GM23338 (cell line): ENCODE measurements around the gene ORC3. TPM values are rescaled to one million over a fixed set of nuclear protein-coding genes. Genes with fewer than 3 reads are reported as not detected.

Experiments used
- ATAC-seq: fragments of 200-7000 bp; cut with Tn5 transposase; 3 replicates; pipeline ENCODE4 v1.9.1; 2020
- DNase-seq: peaks from one replicate; pipeline ENCODE4 v3.0.0-alpha.2; 2015; ENCODE audit warnings: low spot score
- H2AFZ ChIP-seq: fragments of 200-600 bp; sonication (generic); 2 replicates; pipeline ENCODE4 v1.8.0; 2016; ENCODE audit warnings: antibody characterized with exemption, mild to moderate bottlenecking, moderate library complexity
- H3F3A ChIP-seq: fragments of 200-600 bp; sonication (generic); replicated peaks from 2 replicates; pipeline ENCODE4 v1.8.0; 2017; ENCODE audit warnings: antibody characterized with exemption, mixed run types, low read depth
- H3K27ac ChIP-seq: fragments of 200-600 bp; sonication (generic); 2 replicates; pipeline ENCODE4 v1.6.1; 2016; ENCODE audit warnings: low read depth
- H3K27me3 ChIP-seq: fragments of 200-600 bp; sonication (generic); 2 replicates; pipeline ENCODE4 v1.8.0; 2016; ENCODE audit warnings: mild to moderate bottlenecking, mixed run types, moderate library complexity; ENCODE audit not compliant: insufficient read depth
- H3K36me3 ChIP-seq: fragments of 200-600 bp; sonication (generic); 2 replicates; pipeline ENCODE4 v1.8.0; 2016; ENCODE audit warnings: mild to moderate bottlenecking; ENCODE audit not compliant: insufficient read depth
- H3K4me1 ChIP-seq: fragments of 200-600 bp; sonication (generic); 2 replicates; pipeline ENCODE4 v1.8.0; 2016; ENCODE audit warnings: mild to moderate bottlenecking, moderate library complexity; ENCODE audit not compliant: insufficient read depth
- H3K4me2 ChIP-seq: fragments of 200-600 bp; sonication (generic); 2 replicates; pipeline ENCODE4 v1.7.1; 2017; ENCODE audit warnings: mixed run types
- H3K4me3 ChIP-seq: fragments of 200-600 bp; sonication (generic); 2 replicates; pipeline ENCODE4 v1.6.1; 2016; ENCODE audit warnings: mixed run types
- H3K79me2 ChIP-seq: fragments of 200-600 bp; sonication (generic); replicated peaks from 2 replicates; pipeline ENCODE4 v1.8.0; 2017; ENCODE audit warnings: mild to moderate bottlenecking; ENCODE audit not compliant: insufficient read depth
- H3K9me2 ChIP-seq: fragments of 200-600 bp; sonication (generic); 2 replicates; pipeline ENCODE4 v1.8.0; 2017; ENCODE audit not compliant: insufficient read depth
- H4K20me1 ChIP-seq: fragments of 200-600 bp; sonication (generic); replicated peaks from 2 replicates; pipeline ENCODE4 v1.8.0; 2017; ENCODE audit warnings: mild to moderate bottlenecking; ENCODE audit not compliant: insufficient read depth
- H3K27ac Mint-ChIP-seq: 2 replicates; pipeline ENCODE4 v1.8.0; 2020; ENCODE audit warnings: inconsistent platforms, mild to moderate bottlenecking, moderate library complexity, mixed read lengths
- H3K27me3 Mint-ChIP-seq: 3 replicates; pipeline ENCODE4 v1.8.0; 2022; ENCODE audit warnings: low read depth, mild to moderate bottlenecking, moderate library complexity, mixed read lengths, inconsistent platforms; ENCODE audit not compliant: insufficient read depth, poor library complexity
- H3K36me3 Mint-ChIP-seq: 3 replicates; pipeline ENCODE4 v1.8.0; 2021; ENCODE audit warnings: low read depth, mild to moderate bottlenecking, inconsistent platforms, moderate library complexity, mixed read lengths
- H3K4me1 Mint-ChIP-seq: 3 replicates; pipeline ENCODE4 v1.8.0; 2020; ENCODE audit warnings: mild to moderate bottlenecking, inconsistent platforms, mixed read lengths
- H3K4me3 Mint-ChIP-seq: 3 replicates; pipeline ENCODE4 v1.8.0; 2021; ENCODE audit warnings: moderate library complexity, mild to moderate bottlenecking, inconsistent platforms, mixed read lengths
- H3K9me3 Mint-ChIP-seq: 3 replicates; pipeline ENCODE4 v1.8.0; 2020; ENCODE audit warnings: moderate library complexity, mild to moderate bottlenecking, inconsistent platforms, mixed read lengths
- CREB1 ChIP-seq: fragments of 250-450 bp; sonication (Bioruptor Pico); IDR thresholded peaks from 2 replicates; pipeline ENCODE4 v1.5.0; 2020; ENCODE audit warnings: low read depth, mild to moderate bottlenecking, moderate library complexity
- CTCF ChIP-seq, 2 experiments: fragments of 200-600 bp in 1 of 2; sonication (generic) in 1 of 2; conservative IDR thresholded peaks; 2 replicates each; pipeline versions ENCODE4 v1.5.1 to v1.6.1; 2016 to 2017; ENCODE audit warnings: antibody characterized with exemption in 2 of 2, low read depth in 2 of 2, mild to moderate bottlenecking in 2 of 2, moderate library complexity in 1 of 2
- ETS1 ChIP-seq: IDR thresholded peaks from 2 replicates; pipeline ENCODE4 v1.6.1; 2016; ENCODE audit warnings: antibody characterized with exemption
- JUNB ChIP-seq: IDR thresholded peaks from one replicate; pipeline ENCODE4 v1.6.1; 2016; ENCODE audit warnings: antibody characterized with exemption; ENCODE audit not compliant: unreplicated experiment
- NANOG ChIP-seq: IDR thresholded peaks from 2 replicates; pipeline ENCODE4 v1.6.1; 2016; ENCODE audit warnings: antibody characterized with exemption, borderline replicate concordance
- POLR2AphosphoS5 ChIP-seq: IDR thresholded peaks from 2 replicates; pipeline ENCODE4 v1.6.1; 2016; ENCODE audit warnings: antibody characterized with exemption, low read depth
- STAT1 ChIP-seq: IDR thresholded peaks from one replicate; pipeline ENCODE4 v1.6.1; 2016; ENCODE audit warnings: antibody characterized with exemption; ENCODE audit not compliant: unreplicated experiment
- ZNF114 ChIP-seq: fragments of 250-450 bp; sonication (Bioruptor Pico); IDR thresholded peaks from 2 replicates; pipeline ENCODE4 v1.5.0; 2020; ENCODE audit warnings: mild to moderate bottlenecking, moderate library complexity
- ZNF331 ChIP-seq: fragments of 250-450 bp; sonication (Bioruptor Pico); IDR thresholded peaks from 2 replicates; pipeline ENCODE4 v1.5.0; 2020; ENCODE audit warnings: low read depth, mild to moderate bottlenecking, moderate library complexity
- ZNF462 ChIP-seq: fragments of 250-450 bp; sonication (Bioruptor Pico); IDR thresholded peaks from 2 replicates; pipeline ENCODE4 v1.5.0; 2020; ENCODE audit warnings: mild to moderate bottlenecking, moderate library complexity
- polyA plus RNA-seq: library from polyadenylated mRNA; unstranded; fragments of >200 nt; fragmentation: Nextera tagmentation; extraction: Ambion mirVana; gene quantifications from 2 replicates; pipeline ENCODE4 v1.2.1, GENCODE V29; 2016
- total RNA-seq: library from RNA; depleted of rRNA; stranded (reverse); fragments of >200 nt; shearing (Covaris generic); gene quantifications from 2 replicates; pipeline ENCODE4 v1.2.3, GENCODE V29; 2014

ORC3 gene
- total and polyA plus RNA-seq, 2 experiments from 2014 or later = 53.1 to 78.4 TPM

GRCh38 chr6:87541744-87542143 lies 48.2 kb upstream of the ORC3 start (continued):
- no peak for TF ChIP-seq CREB1 (CRISPR knock-in tag)
- TF ChIP-seq POLR2AphosphoS5 = no peak
- no peak for TF ChIP-seq STAT1
- TF ChIP-seq ETS1 = no peak
- TF ChIP-seq ZNF331 (CRISPR knock-in tag) = no peak
- no peak for TF ChIP-seq ZNF114
- no peak for TF ChIP-seq CTCF (conservative IDR thresholded peaks at IDR 0.05; ENCODE audit: low read depth in 2 of 2)

GRCh38 chr6:87543696-87544473 lies 46.0 kb upstream of the ORC3 start:
- no peak overlapping the region for H3K27ac ChIP-seq
- Mint-ChIP-seq H3K9me3 (peaks cover 20% of the 10 kb centered on the region), H3K4me3 (no peak overlapping the region), H3K27ac (no peak overlapping the region), H3K4me1 (no peaks in the 10 kb centered on the region), H3K36me3 (peaks cover 55% of the 10 kb centered on the region), H3K27me3 (peaks cover 2% of the 10 kb centered on the region)
- DNase-seq (no peak), ATAC-seq (no peak)
- H2AFZ ChIP-seq = no peak overlapping the region
- no peaks in the 10 kb centered on the region for H3K27me3 ChIP-seq
- no peaks in the 10 kb centered on the region for H3K79me2 ChIP-seq
- H3K9me2 ChIP-seq = no peaks in the 10 kb centered on the region
- no peaks in the 10 kb centered on the region; the same call in 1 of the 2 replicates for H4K20me1 ChIP-seq
- H3F3A ChIP-seq = no peaks in the 10 kb centered on the region
- no peaks in the 10 kb centered on the region for H3K4me1 ChIP-seq
- H3K4me2 ChIP-seq = no peak overlapping the region
- H3K36me3 ChIP-seq = peaks cover 29% of the 10 kb centered on the region
- no peak overlapping the region for H3K4me3 ChIP-seq
- TF ChIP-seq ETS1 (no peak), CTCF (conservative IDR thresholded peaks at IDR 0.05; ENCODE audit: low read depth in 2 of 2) (no peak), NANOG (no peak), ZNF114 (no peak), JUNB (no peak), ZNF462 (CRISPR knock-in tag) (no peak)
